G401 (cell line): Measurements from ENCODE around the gene KRTAP10-1. TPM values are rescaled to one million over a fixed set of nuclear protein-coding genes. Genes with fewer than 3 reads are reported as not detected.

Source experiments
- DNase-seq: peaks from one replicate; pipeline ENCODE4 v3.0.0-alpha.2; 2015; ENCODE audit warnings: low spot score
- in situ Hi-C: cut with HindIII; loops from 2 replicates; pipeline ENCODE4 v1.10.0; 2016; ENCODE audit warnings: low sequenced_read_pairs, mixed read lengths
- total RNA-seq: library from RNA; depleted of rRNA; stranded (reverse); fragments of >200 nt; shearing (Covaris generic); gene quantifications from 2 replicates; pipeline ENCODE4 v1.2.3, GENCODE V29; 2014

Gene KRTAP10-1
- total RNA-seq, 1 experiment from 2014 or later = not detected

- no peak for DNase-seq
These were observed 19.4 kb downstream of the KRTAP10-1 start for GRCh38 chr21:44520326-44521300.

DNA sequence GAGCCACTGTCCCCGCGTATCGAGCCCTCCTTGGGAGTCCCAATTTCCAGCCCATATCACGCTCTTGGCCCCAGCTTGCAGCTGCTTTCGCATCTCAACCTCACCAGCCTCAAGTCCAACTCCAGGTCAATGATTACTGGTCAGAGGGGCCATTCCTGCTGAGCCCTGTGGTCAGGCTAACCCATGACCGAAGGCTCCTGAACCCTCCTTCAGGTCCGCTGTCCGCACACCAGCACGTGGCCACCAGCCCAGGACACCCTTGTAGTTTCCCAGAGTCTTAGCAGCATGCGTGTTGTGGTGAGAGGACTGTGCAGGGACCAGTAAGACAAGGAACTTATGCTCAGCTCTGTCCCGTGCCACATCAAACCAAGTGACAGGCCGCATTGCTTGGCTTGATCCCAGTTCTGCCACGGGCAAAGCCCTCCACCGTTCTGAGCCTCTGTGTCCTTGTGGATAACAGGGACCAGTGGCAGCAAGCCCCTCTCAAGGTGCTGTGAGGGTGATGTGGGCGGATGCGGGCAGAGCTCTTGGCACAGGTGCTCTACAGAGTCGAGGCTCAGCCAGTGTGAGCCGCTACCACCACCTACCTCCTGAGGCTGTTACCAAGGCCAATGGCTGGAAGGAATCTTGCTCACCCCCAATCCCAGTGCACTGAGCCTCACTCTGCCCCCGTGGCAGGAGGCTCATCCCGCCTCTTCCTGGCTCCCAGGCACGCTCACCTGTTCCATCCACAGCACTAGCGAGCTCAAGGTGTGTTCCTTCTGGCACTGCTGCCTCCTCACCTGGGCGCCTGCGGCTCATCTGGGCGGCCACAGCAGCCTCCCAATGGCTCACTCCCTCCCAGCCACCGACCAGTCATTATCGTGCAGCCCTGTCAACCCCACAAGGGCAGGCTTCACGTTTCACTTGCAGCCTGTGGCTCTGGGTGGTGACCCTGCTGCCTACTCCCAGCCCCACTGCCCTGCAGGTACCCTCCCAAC is 20.4 kb downstream of the KRTAP10-1 start:
- in situ Hi-C loops = no loop called here
- DNase-seq = no peak

More at GRCh38 chr21:44520326-44521300, 19.4 kb downstream of the KRTAP10-1 start:
- in situ Hi-C loops = no loop called here

DNA sequence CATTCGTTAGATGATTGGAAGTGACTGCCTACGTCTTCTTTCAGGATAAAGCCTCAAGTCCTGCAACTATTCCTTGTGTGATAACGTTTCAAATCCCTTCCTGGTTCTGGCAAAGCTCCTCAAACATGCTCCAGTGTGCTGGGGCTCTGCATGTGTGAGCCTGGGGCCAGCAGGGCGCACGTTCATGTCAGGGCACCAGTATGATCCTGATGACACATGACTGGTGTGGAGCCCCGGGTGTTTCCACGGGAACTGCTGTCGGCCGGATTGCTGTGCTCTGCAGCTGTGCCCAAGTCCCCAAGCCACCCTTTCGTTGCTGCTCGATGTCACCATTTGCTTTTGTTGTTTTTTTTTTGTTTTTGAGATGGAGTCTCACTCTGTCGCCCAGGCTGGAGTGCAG is 21.3 kb downstream of the KRTAP10-1 start:
- DNase-seq = no peak
- in situ Hi-C loops = no loop called here

- in situ Hi-C loops = no loop called here
- peak; percentile 69 for DNase-seq
These were observed 22.7 kb downstream of the KRTAP10-1 start for GRCh38 chr21:44517175-44517899.

- in situ Hi-C loops = no loop called here
- DNase-seq = no peak
These were observed 23.2 kb downstream of the KRTAP10-1 start for GRCh38 chr21:44516828-44517174.

- no peak for DNase-seq
- in situ Hi-C loops = no loop called here
These were observed 23.7 kb downstream of the KRTAP10-1 start for GRCh38 chr21:44516342-44516741.

DNA sequence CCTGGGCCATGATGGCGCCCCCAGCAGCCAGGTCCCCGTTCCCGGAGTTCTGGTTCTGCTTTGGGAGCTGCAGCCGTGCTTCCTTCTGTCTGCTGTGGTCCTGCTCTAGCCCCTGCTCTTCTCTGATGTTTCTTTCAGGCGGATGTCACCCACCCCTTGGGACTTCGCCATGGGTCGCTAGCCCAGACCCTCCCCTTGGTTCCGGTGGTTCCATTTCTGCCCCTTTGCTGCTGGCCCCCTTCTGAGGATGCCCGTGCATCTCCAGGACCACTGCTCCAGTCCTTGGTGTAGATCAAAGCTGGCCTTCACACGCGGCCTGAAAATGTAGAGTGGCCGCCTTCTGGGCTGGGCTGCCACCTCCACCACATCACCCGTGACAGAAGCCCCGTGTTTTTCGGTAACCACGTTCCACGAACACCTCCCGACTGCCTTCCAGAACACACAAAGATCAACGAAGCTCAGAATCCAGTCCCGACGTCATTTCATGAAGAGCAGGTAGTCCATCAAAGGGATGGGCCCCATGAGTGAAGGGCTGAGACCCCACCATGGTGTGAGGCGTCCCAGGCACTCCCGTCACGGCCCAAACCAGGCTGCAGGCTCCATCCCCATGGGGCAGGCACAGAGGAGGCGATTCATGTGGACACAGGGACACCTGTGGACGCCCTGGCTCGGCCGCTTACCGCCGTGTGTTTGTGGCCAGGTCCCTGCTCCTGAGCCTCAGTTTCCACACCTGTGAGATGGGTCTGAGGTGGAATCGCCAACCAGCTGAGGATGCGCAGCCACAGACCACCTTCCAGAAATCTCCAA is 24.4 kb downstream of the KRTAP10-1 start:
- DNase-seq = no peak
- in situ Hi-C loops = no loop called here

GRCh38 chr21:44514746-44515358 is 25.1 kb downstream of the KRTAP10-1 start:
- DNase-seq = no peak
- in situ Hi-C loops = no loop called here

- DNase-seq = no peak
- in situ Hi-C loops = no loop called here
These were observed 25.8 kb downstream of the KRTAP10-1 start for GRCh38 chr21:44514218-44514520.

DNA sequence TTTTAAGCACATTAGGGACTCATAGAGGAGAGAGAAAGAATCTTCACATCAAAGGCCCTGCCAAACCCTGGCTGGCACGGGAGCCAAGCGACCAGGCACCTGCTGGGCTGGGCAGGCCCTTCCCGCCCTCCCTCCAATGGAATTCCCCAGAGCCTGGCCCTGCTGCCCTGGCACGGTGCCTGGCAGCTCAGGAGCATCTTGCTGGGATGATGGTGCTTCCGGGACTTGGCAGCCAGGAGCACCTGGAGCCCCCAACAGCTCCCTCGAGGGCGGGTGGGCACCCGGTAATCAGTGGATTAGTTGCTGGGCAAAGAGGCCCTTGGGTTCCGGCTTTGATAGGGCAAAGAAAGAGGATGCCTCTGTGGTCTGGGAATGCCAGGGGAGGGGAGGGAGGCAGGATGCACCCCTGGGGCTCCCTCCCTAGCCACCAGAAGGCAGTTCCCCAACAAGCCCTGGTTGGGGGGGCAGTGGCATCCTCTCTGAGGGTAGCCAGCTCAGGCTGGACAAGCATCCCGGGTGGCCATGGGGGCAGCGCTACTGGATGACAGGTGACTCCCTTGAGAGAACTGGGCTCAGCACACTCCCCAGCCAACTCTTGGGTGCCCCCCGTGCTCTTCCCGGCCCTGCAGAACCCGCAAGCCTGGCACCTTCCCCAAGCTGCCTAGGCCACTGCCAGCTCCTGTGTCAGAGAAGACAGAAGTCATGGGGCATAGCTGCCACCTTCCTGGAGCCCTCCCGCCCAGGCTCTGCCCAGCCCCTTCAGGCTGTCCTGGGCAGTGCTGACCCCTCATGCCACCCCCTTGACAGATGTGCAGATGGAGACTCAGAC is 26.4 kb downstream of the KRTAP10-1 start:
- in situ Hi-C loops = no loop called here
- DNase-seq = no peak

- in situ Hi-C loops = no loop called here
These were observed 27.3 kb downstream of the KRTAP10-1 start for GRCh38 chr21:44512496-44513388.

DNA sequence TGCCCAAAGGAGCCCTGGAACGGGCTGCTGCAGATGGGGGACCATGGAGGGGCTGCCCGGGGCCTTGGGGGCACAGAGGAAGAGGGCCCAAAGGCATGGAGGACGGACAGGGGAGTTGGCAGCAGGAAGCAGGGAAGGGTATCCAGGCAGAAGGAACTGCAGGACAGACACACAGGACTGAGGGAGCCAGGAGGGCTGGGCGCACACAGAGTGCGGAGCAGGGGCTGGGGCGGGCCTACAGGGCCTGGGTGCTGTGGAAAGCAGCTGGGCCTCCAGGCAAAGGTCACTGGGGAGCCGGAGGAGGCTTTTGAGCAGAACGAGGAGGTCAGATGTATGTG is 28.1 kb downstream of the KRTAP10-1 start:
- DNase-seq = no peak
- in situ Hi-C loops = no loop called here

More at GRCh38 chr21:44512496-44513388, 27.3 kb downstream of the KRTAP10-1 start:
- DNase-seq = no peak

DNA sequence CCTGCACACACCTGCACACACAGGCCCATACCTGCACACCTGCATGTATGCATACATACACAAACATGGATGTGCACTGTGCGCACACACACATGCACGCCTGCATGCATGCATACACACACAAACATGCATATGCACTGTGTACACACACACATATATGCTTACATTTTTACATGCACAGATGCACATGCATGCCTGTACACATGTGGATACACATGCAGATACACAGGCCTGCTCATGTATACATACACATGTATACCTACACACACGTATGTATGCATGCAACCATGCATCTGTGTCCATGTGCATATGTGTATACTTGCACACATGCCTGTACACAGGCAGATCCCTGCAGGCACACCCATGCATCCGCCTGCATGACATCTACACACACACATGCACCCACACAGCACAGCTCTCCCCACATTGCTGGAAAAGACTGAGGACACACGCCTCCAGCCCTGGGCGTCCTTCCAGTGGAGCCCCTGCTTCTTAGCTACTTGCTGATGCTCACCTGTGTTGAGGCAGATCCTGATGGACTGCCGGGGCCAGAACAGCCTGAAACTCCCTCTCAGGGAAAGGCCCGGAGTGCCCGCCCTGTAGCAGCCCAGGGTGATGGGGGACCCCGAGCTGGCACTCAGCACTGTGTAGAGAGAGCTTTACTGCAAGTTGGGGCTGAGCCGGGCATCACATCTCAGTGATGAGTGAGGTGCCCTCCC is 28.6 kb downstream of the KRTAP10-1 start:
- no peak for DNase-seq
- in situ Hi-C loops = no loop called here

DNA sequence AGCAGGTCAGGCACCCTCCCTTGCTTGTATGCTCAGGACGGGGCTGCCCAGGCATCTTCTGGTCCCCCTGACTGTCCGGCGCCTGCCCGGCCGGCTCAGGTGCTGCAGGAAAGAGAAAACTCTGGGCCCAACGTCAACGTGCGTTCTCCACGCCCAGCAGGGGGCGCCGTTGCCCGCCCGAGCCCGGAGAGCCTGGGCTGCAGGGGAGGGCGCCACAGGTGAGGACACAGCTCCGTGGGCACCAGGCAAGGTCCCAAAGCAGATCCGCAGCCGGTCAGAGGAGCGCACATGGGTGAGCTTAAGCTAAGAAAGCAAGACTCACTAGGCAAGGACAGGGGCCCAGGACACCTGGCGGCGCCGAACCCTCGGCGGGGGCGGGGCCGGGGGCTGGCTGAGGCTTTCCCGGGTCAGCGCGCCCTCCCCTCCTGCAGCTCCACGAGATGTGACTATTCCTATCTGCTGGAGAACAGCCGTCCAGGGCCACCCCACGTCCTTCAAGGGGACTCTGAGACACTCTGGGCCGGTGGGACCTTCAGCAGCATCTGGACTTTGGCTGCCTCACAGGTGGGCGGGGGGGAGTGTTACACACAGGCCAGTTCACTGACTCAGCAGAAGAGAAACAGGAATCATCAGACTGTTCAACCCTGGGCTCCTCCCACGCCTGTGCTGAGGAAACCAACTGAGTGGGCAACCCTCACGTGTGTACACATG is 29.3 kb downstream of the KRTAP10-1 start:
- peak; percentile 20 for DNase-seq
- in situ Hi-C loops = no loop called here

DNA sequence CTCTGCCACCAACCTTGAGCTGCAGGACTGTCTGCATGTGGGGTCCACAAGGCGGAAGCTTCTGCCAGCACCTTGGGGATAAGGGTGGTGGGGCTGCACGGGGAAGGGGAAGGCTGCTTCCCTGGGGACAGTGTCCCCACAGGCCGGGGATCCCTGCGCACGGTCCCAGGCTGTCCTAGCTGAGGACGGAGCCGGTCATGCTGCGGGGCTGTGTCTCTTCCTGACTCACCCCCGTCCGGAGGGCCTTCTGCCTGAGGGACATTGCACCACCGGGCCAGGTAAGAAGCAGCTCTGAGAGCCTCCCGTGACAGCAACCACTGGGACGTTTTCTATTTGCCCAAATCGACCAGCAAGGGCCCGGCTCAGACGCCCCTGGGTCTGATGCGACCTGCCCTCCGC is 29.9 kb downstream of the KRTAP10-1 start:
- in situ Hi-C loops = no loop called here
- no peak for DNase-seq
